Epithelial cell of proximal tubule (primary cell): ENCODE data around the gene FAM3B. TPM values are rescaled to one million over a fixed set of nuclear protein-coding genes. Genes with fewer than 3 reads are reported as not detected.

Experiments
- DNase-seq: peaks from one replicate; pipeline ENCODE4 v3.0.0-alpha.2; 2011; ENCODE audit warnings: low read depth
- H3K4me3 ChIP-seq: 2 replicates; pipeline ENCODE4 v1.5.1; 2011; ENCODE audit warnings: low read depth, mild to moderate bottlenecking, low read length
- CTCF ChIP-seq: conservative IDR thresholded peaks from 2 replicates; pipeline ENCODE4 v1.5.1; 2012; ENCODE audit warnings: low read depth, mild to moderate bottlenecking, low read length
- total RNA-seq: library from RNA; depleted of rRNA; stranded (reverse); fragments of >200 nt; gene quantifications from 2 replicates; pipeline ENCODE4 v1.2.3, GENCODE V29; 2015

Gene FAM3B
- total RNA-seq, 1 donor from 2014 or later, result 0.35 TPM

GRCh38 chr21:41326414-41327080 lies 9.9 kb downstream of the FAM3B start:
- TF ChIP-seq CTCF, result no peak
- H3K4me3 ChIP-seq, result no peak overlapping the region
- DNase-seq, result no peak

- no peak for DNase-seq
- H3K4me3 ChIP-seq, result no peak overlapping the region
- TF ChIP-seq CTCF, result no peak
These were observed 11.2 kb downstream of the FAM3B start for GRCh38 chr21:41327753-41328152.

GRCh38 chr21:41328660-41329607 lies 12.3 kb downstream of the FAM3B start:
- no peak for TF ChIP-seq CTCF
- H3K4me3 ChIP-seq, result no peak overlapping the region
- DNase-seq, result no peak

GRCh38 chr21:41333752-41334151 lies 17.2 kb downstream of the FAM3B start:
- no peak for DNase-seq
- TF ChIP-seq CTCF, result no peak
- H3K4me3 ChIP-seq, result no peak overlapping the region

- DNase-seq, result no peak
- H3K4me3 ChIP-seq, result no peak overlapping the region
- TF ChIP-seq CTCF, result no peak
These were observed 20.9 kb downstream of the FAM3B start for GRCh38 chr21:41337515-41337914.

- no peak for DNase-seq
- no peak overlapping the region for H3K4me3 ChIP-seq
- no peak for TF ChIP-seq CTCF
These were observed 21.9 kb downstream of the FAM3B start for GRCh38 chr21:41338455-41338854.
